VCaP (cell line): ENCODE data around the gene ADGRA3.

Experiments used
- H3K27ac ChIP-seq: fragments of 450-650 bp; 2 replicates; pipeline ENCODE4 v1.5.1; 2017
- TF ChIP-seq, protein P1 (sequence below): fragments of 450-650 bp; conservative IDR thresholded peaks from 2 replicates; pipeline ENCODE4 v1.5.1; 2017; ENCODE audit warnings: mild to moderate bottlenecking, moderate library complexity

Gene ADGRA3

DNA sequence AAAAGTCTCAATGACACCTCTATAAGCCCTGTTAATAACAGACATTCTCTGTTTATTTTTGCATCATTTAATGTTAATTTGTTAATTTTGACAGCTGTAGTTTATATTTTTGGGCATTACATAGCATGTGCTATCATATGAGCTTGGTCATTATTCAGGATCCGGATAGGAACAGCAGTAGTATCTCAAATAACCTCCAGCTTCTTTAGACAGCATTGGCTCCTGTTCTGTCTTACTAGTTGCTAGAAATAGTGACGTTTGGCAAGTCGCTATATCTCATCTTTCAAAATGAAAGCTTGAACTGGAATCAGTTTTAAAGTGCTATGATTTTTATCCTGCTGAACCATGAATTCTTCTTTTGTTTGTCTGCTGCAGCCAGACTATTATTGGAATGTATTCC, 9.0 kb upstream of the ADGRA3 start:
- H3K27ac ChIP-seq = no peak overlapping the region
- TF ChIP-seq, protein P1, sequence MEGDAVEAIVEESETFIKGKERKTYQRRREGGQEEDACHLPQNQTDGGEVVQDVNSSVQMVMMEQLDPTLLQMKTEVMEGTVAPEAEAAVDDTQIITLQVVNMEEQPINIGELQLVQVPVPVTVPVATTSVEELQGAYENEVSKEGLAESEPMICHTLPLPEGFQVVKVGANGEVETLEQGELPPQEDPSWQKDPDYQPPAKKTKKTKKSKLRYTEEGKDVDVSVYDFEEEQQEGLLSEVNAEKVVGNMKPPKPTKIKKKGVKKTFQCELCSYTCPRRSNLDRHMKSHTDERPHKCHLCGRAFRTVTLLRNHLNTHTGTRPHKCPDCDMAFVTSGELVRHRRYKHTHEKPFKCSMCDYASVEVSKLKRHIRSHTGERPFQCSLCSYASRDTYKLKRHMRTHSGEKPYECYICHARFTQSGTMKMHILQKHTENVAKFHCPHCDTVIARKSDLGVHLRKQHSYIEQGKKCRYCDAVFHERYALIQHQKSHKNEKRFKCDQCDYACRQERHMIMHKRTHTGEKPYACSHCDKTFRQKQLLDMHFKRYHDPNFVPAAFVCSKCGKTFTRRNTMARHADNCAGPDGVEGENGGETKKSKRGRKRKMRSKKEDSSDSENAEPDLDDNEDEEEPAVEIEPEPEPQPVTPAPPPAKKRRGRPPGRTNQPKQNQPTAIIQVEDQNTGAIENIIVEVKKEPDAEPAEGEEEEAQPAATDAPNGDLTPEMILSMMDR = no peak

DNA sequence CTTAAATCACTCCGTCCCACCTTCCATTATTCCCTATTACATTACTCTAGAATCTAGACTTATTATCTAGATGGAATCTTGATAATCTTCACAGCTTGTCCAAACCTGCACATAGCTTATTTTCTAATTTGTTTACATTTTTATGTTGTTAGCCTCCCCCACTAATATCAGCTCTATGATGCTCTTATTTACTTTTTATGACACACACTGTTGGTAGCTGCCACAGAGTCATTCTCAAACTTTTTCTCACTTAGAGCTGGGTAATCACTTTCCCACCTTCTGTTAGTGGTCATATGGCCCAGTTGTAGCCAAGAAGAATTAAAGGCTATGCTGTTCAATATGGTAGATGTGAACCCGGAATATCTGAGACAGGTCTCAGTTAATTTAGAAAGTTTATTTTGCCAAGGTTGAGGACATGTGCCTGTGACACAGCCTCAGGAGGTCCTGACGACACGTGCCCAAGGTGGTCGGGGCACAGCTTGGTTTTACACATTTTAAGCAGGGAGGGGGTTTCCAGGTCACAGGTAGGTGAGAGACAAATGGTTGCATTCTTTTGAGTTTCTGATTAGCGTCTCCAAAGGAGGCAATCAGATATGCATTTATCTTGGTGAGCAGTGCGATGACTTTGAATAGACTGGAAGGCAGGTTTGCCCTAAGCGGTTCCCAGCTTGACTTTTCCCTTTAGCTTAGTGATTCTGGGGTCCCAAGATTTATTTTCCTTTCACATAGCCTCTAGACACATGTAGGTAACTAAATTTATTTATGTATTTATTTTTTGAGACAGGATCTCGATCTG, 7.0 kb upstream of the ADGRA3 start:
- TF ChIP-seq, protein P1 = no peak
- H3K27ac ChIP-seq = no peak overlapping the region

DNA sequence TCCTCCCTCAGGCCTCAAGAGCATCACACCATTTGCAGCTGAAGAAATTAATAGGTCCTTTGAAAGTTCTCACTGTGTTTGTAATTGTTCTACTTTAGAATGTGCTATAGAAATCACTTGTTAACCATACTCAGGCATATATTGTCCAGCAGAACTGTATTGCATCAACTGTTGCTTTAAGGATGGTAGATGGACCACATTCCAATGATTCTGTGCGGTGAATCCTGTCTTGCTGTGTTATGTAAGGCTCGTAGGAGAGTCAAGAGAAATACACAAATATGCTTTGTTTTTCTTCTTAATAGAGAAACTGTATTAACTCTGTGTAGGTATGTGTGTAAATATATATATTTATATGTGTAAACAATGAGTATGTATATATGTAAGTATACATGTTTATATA, 6.3 kb upstream of the ADGRA3 start:
- no peak overlapping the region for H3K27ac ChIP-seq
- TF ChIP-seq, protein P1 = no peak

DNA sequence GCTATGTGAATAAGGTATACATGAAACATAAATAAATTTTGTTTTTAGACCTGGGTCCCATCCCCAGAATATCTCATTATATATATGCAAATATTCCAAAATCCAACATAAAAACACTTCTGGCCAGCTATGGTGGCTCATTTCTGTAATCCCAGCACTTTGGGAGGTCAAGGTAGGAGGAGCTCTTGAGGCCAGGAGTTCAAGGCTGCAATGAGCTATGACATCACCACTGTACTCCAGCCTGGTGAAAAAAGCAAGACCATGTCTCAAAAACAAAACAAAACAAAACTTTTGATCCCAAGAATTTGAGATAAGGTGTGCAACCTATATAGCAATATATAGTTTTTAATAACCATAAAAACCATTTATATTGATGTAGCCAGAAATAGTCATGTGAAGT, 5.4 kb upstream of the ADGRA3 start:
- TF ChIP-seq, protein P1 = no peak

DNA sequence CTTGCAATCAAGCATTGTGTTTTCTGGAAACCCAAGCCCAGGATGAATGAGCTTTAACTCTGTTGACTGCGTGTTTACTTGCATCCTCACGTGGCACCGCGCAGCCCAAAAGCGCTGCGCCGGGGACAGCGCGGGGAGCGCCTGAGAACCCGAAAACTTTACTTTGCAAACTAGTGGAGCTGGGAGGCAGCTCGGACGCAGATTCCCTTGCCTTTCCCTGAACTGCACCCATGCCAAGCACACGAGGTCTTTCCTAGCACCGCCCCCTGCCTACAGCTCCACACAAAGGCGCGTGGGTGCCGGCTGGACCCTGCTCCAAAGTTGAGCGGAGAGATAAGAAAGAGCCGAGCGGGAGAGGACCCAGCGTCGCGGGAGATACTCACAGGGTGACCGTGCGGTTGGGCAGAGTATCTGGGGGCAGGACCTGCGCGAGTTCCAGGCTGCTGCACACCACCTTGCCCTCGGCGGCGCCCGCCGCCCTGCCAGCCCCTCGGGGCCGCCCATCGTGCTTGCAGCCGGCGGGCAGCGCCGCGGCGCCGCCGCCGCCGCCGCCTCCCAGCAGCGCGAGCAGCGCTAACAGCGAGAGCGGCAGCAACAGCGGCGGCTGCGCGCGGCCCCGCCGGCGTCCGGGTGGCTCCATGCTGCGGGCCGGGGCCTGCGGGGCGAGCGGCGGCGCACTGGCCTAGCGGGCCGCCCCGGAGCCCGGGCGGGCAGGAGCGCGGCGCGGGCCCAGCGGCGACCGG, 550 bp downstream of the ADGRA3 start:
- H3K27ac ChIP-seq = peak overlapping the region; percentile 88
- TF ChIP-seq, protein P1 = no peak

More for the DNA sequence above, 5.4 kb upstream of the ADGRA3 start:
- no peak overlapping the region for H3K27ac ChIP-seq

DNA sequence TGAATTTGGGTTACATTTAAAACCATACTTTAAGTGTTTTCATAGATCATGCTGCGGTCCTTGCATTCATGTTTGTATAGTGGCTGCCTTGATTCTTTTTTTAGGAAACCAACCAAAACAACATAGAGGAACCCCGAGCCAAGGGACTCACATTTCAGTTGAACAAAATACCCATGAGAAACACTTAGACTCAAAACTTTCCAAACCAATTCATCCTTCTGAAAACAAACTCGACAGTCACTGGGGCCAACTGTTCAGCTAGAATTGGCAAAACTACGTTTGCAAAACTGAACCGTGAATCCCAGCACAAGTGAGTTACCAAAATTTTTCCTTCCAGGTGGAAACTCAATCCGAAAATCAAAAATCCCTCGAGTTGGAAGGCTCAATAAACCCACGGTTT, 1.4 kb downstream of the ADGRA3 start:
- H3K27ac ChIP-seq = peak overlapping the region; percentile 88
- TF ChIP-seq, protein P1 = no peak

DNA sequence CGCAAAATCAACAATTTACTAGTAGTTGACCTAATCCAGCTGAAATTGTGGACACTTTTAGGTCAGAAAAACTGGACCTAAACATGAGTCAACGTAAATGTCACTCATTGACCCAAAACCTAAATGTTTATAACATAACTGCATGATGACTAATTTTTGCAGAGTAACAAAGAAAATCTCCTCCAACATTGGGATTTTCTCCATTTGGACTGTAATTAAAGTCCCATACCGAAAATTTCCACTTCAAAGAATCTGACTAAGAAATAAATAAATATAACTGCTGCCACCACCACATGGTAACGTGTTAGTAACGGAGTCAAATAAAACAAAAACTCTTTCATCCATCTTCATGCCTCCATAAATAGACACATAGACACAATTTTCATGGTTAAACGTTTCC, 1.9 kb downstream of the ADGRA3 start:
- H3K27ac ChIP-seq = peak overlapping the region; percentile 88

More for the DNA sequence above, 1.9 kb downstream of the ADGRA3 start:
- TF ChIP-seq, protein P1 = no peak
